IPS-18a (cell line): ENCODE measurements around the gene HMX1.

Source experiments
- H3K27ac ChIP-seq: one replicate; pipeline ENCODE4 v1.5.1; 2013; ENCODE audit warnings: low read length
- H3K27me3 ChIP-seq: one replicate; pipeline ENCODE4 v1.6.1; 2013; ENCODE audit warnings: mild to moderate bottlenecking, low read length; ENCODE audit not compliant: control insufficient read depth, insufficient read depth
- H3K36me3 ChIP-seq: one replicate; pipeline ENCODE4 v1.6.1; 2013; ENCODE audit warnings: low read depth, low read length; ENCODE audit not compliant: control insufficient read depth
- H3K4me1 ChIP-seq: one replicate; pipeline ENCODE4 v1.6.1; 2013; ENCODE audit warnings: low read depth, low read length; ENCODE audit not compliant: control insufficient read depth
- H3K4me3 ChIP-seq: one replicate; pipeline ENCODE4 v1.5.1; 2013; ENCODE audit warnings: low read length
- H3K9ac ChIP-seq: one replicate; pipeline ENCODE4 v1.6.1; 2013; ENCODE audit warnings: mild to moderate bottlenecking, low read length, moderate library complexity
- H3K9me3 ChIP-seq: one replicate; pipeline ENCODE4 v1.6.1; 2013; ENCODE audit warnings: low read depth, low read length; ENCODE audit not compliant: control insufficient read depth

Gene HMX1

GRCh38 chr4:8838296-8838960 lies 33.2 kb downstream of the HMX1 start:
- Histone ChIP-seq H3K4me1 (peaks cover 14% of the 10 kb centered on the region), H3K9ac (no peak overlapping the region), H3K27me3 (no peaks in the 10 kb centered on the region), H3K36me3 (no peaks in the 10 kb centered on the region), H3K9me3 (no peaks in the 10 kb centered on the region), H3K27ac (no peak overlapping the region), H3K4me3 (no peak overlapping the region)

GRCh38 chr4:8837181-8837841 lies 34.3 kb downstream of the HMX1 start:
- Histone ChIP-seq H3K4me1 (peaks cover 14% of the 10 kb centered on the region), H3K27ac (no peak overlapping the region), H3K9ac (no peak overlapping the region), H3K36me3 (no peaks in the 10 kb centered on the region), H3K27me3 (no peaks in the 10 kb centered on the region), H3K9me3 (no peaks in the 10 kb centered on the region), H3K4me3 (no peak overlapping the region)

- Histone ChIP-seq H3K4me3 (no peak overlapping the region), H3K27me3 (no peaks in the 10 kb centered on the region), H3K9me3 (no peaks in the 10 kb centered on the region), H3K9ac (no peak overlapping the region), H3K27ac (no peak overlapping the region), H3K36me3 (no peaks in the 10 kb centered on the region), H3K4me1 (peaks cover 14% of the 10 kb centered on the region)
These were observed 34.9 kb downstream of the HMX1 start for GRCh38 chr4:8836664-8837171.

DNA sequence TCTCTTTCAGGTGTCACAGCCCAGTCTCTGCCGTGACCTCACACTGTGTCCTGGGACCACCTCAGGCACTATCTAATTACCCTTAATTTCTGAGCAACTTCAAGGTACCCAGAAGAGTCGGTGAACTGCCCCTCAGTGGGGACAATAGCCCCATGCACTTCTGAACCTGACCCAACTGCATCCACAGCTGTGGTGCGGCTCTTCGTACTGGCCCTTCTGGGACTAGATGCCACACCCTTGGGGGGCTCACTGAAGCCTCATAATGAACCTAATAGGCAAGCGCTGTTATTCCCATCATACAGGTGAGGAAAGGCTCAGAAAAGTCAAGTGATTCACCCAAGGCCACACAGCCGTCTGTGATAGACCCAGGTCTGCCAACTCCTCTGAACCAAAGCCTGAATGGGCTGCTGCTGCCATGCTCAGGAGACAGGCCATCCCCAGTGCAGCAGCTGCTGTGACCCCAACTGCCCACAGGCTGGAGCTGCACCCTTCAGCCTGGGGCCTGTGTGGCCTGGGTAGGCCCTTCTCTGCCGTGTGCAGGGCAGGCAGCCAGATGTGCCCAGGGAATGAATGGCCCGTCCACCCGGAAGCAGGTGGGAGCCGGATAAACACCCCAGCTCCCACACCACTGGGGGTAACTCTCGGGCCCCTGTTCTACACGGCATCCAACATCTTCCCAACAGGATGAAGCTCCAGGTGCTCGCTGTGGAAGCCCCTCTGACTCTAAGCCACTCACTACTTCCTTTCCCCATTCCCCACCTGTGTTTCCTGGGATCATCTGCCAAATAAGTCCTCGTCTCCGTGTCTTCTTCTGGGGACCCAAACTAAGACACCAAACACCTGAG lies 35.9 kb downstream of the HMX1 start:
- H3K27ac ChIP-seq: no peak overlapping the region
- H3K27me3 ChIP-seq: no peaks in the 10 kb centered on the region
- no peaks in the 10 kb centered on the region for H3K9me3 ChIP-seq
- no peaks in the 10 kb centered on the region for H3K36me3 ChIP-seq
- no peak overlapping the region for H3K9ac ChIP-seq
- H3K4me1 ChIP-seq: peaks cover 14% of the 10 kb centered on the region
- H3K4me3 ChIP-seq: no peak overlapping the region

- Histone ChIP-seq H3K4me3 (no peak overlapping the region), H3K36me3 (no peaks in the 10 kb centered on the region), H3K9ac (no peak overlapping the region), H3K27ac (no peak overlapping the region), H3K9me3 (no peaks in the 10 kb centered on the region), H3K4me1 (peaks cover 14% of the 10 kb centered on the region), H3K27me3 (no peaks in the 10 kb centered on the region)
These were observed 36.9 kb downstream of the HMX1 start for GRCh38 chr4:8834681-8835220.

GRCh38 chr4:8832113-8832915 lies 39.3 kb downstream of the HMX1 start:
- Histone ChIP-seq H3K4me3 (no peak overlapping the region), H3K27me3 (no peaks in the 10 kb centered on the region), H3K36me3 (no peaks in the 10 kb centered on the region), H3K9me3 (no peaks in the 10 kb centered on the region), H3K4me1 (peaks cover 5% of the 10 kb centered on the region), H3K9ac (no peak overlapping the region), H3K27ac (no peak overlapping the region)

GRCh38 chr4:8831221-8832112 lies 40.2 kb downstream of the HMX1 start:
- Histone ChIP-seq H3K9me3 (no peaks in the 10 kb centered on the region), H3K4me1 (no peaks in the 10 kb centered on the region), H3K27ac (no peak overlapping the region), H3K36me3 (no peaks in the 10 kb centered on the region), H3K4me3 (no peak overlapping the region), H3K27me3 (no peaks in the 10 kb centered on the region), H3K9ac (no peak overlapping the region)

GRCh38 chr4:8830611-8831200 lies 40.9 kb downstream of the HMX1 start:
- no peak overlapping the region for H3K27ac ChIP-seq
- no peak overlapping the region for H3K9ac ChIP-seq
- H3K4me1 ChIP-seq: no peaks in the 10 kb centered on the region
- no peaks in the 10 kb centered on the region for H3K36me3 ChIP-seq
- H3K4me3 ChIP-seq: no peak overlapping the region
- no peaks in the 10 kb centered on the region for H3K9me3 ChIP-seq
- H3K27me3 ChIP-seq: no peaks in the 10 kb centered on the region

DNA sequence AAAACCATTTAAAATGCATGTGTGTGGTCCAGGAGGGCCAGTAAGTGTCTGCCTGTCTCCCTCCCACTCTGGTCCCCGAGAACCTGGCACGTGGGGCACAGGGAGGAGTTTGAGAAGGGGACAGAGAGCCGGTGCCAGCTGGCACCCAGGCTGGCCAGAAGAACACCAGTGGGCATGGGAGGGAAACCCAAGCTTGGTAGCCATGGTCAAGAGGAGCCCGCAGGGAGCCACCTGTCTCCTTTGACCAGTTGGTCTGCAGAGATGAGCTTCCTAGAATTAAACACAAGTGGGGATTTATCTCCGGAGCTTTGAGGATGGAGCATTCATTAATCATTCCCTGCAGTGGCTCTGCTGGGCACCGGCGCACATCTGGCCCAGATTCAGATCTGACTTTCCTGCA lies 41.6 kb downstream of the HMX1 start:
- no peaks in the 10 kb centered on the region for H3K36me3 ChIP-seq
- no peak overlapping the region for H3K27ac ChIP-seq
- no peaks in the 10 kb centered on the region for H3K4me1 ChIP-seq
- H3K9ac ChIP-seq: no peak overlapping the region
- no peaks in the 10 kb centered on the region for H3K9me3 ChIP-seq
- H3K4me3 ChIP-seq: no peak overlapping the region
- no peaks in the 10 kb centered on the region for H3K27me3 ChIP-seq

DNA sequence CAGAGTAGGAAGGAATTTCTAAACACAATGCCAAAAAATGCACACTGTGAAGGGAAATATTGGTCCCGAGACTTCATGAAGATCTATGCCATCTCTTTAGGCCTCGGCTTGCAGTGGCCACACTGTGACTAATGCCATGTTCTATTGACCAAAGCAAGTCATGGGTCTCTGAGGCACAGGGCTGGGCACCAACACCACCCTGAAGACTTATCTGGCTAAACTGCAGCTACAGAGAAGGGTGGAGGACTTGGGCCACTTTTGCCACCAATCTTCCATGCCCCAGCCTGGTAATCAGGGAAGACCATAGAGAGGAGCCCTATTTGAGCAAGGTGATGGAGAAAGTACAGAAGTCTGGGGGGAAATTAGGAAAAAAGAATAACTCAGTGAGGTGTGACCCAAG lies 42.1 kb downstream of the HMX1 start:
- Histone ChIP-seq H3K4me3 (no peak overlapping the region), H3K9ac (no peak overlapping the region), H3K27ac (no peak overlapping the region), H3K36me3 (no peaks in the 10 kb centered on the region), H3K4me1 (no peaks in the 10 kb centered on the region), H3K9me3 (no peaks in the 10 kb centered on the region), H3K27me3 (no peaks in the 10 kb centered on the region)
